Fibroblast of pulmonary artery (primary cell): ENCODE measurements around the gene COL6A2.

Experiments used
- DNase-seq: peaks from one replicate; pipeline ENCODE4 v3.0.0-alpha.2; 2010; ENCODE audit warnings: low read depth
- H3K4me3 ChIP-seq: replicated peaks from 2 replicates; pipeline ENCODE4 v1.5.1; 2011; ENCODE audit warnings: low read depth, mild to moderate bottlenecking, control low read depth, low read length, moderate library complexity
- CTCF ChIP-seq: IDR thresholded peaks from 2 replicates; pipeline ENCODE4 v1.5.1; 2011; ENCODE audit warnings: mild to moderate bottlenecking, control low read depth, low read length, inconsistent platforms; ENCODE audit errors: missing control alignments

Gene COL6A2

GRCh38 chr21:46124926-46125845 lies 27.3 kb downstream of the COL6A2 start:
- TF ChIP-seq CTCF: no peak
- H3K4me3 ChIP-seq: no peak overlapping the region
- DNase-seq: no peak

DNA sequence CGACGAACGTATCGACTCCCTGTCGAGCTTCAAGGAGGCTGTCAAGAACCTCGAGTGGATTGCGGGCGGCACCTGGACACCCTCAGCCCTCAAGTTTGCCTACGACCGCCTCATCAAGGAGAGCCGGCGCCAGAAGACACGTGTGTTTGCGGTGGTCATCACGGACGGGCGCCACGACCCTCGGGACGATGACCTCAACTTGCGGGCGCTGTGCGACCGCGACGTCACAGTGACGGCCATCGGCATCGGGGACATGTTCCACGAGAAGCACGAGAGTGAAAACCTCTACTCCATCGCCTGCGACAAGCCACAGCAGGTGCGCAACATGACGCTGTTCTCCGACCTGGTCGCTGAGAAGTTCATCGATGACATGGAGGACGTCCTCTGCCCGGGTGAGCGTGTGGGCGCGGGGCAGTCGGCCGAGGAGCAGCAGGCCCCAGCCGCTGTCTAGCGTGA lies 28.0 kb downstream of the COL6A2 start:
- no peak overlapping the region for H3K4me3 ChIP-seq
- DNase-seq: no peak
- TF ChIP-seq CTCF: no peak

DNA sequence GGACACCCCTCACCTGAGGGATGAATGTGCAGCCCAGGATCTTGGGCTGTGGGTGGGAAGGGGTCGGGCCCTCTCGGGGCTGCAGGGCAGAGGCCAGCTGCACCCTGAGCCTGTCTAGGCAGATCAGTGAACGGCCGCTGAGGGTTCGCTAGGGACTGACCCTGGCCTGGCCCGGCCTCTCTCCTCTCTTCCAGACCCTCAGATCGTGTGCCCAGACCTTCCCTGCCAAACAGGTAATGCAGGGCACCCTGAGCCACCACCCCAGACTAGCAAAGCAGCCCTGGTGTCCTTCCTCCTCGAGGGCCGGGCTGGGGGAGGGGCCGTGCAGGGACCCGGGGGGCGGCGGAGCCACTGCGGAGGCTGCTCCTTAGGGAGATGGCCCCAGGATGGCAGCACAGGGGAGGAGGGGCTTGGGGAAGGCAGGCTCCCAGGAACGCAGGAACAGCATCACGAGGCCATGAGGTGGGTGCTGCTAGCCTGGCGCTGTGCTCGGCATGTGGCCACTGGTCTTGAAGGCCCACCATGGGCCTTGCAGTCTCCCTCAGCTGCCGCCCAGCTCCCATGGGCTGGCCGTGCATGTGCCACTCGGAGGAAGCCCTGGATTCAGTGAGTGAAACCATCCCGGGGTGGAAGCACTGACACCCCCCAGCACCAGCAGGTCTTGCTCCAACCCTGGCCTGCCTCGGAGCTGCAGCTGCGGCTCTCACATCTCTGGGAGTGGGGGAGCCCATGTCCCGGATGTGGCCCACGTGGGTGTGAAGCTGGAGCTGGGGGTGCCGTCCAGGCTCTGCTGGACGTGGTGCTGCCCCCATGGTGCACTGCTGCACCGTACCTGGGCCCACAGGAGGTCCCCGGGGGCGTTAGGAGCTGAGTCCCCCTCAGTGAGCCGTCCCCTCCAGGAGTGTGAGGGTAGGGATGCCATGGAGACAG lies 28.7 kb downstream of the COL6A2 start:
- H3K4me3 ChIP-seq: no peak overlapping the region
- no peak for TF ChIP-seq CTCF
- DNase-seq: no peak

- no peak for TF ChIP-seq CTCF
- no peak overlapping the region for H3K4me3 ChIP-seq
- DNase-seq: no peak
Measured at GRCh38 chr21:46127239-46128105, 29.6 kb downstream of the COL6A2 start.

GRCh38 chr21:46128106-46128932 lies 30.4 kb downstream of the COL6A2 start:
- no peak for TF ChIP-seq CTCF
- DNase-seq: no peak
- no peak overlapping the region for H3K4me3 ChIP-seq
